ENCODE data around the gene PRKAR2A. TPM values are rescaled to one million over a fixed set of nuclear protein-coding genes. Genes with fewer than 3 reads are reported as not detected.
"Not testable (repeated sequence)": the region's sequence is repeated elsewhere in the genome, so short reads cannot be mapped to it uniquely, and the experiment has no call there.

The PRKAR2A gene
- total RNA-seq, 4 donors from 2014 or later: 25.4 to 51.6 (median 35.3) TPM

DNA sequence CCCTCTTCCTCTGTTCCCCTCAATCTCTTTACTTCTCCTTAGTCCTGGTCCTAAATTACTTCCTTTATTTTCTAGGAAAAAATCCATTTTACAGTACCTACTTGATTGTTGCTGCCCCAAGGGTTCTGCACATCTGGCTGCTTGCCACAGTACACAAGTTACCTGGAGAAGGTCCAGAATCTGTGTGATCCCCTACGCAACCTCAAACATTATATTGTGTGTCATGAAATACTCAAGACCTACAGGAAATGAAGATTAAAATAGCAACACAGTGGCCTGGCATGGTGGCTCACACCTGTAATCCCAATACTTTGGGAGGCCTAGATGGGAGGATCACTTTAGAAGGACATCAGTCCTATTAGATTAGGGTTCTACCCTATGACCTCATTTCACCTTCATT, 48.7 kb downstream of the PRKAR2A start:
- H3K4me3 ChIP-seq: no peak overlapping the region
- no peak for DNase-seq
- intact Hi-C loops (cut with DNase I): no loop called here
- TF ChIP-seq, protein P1, sequence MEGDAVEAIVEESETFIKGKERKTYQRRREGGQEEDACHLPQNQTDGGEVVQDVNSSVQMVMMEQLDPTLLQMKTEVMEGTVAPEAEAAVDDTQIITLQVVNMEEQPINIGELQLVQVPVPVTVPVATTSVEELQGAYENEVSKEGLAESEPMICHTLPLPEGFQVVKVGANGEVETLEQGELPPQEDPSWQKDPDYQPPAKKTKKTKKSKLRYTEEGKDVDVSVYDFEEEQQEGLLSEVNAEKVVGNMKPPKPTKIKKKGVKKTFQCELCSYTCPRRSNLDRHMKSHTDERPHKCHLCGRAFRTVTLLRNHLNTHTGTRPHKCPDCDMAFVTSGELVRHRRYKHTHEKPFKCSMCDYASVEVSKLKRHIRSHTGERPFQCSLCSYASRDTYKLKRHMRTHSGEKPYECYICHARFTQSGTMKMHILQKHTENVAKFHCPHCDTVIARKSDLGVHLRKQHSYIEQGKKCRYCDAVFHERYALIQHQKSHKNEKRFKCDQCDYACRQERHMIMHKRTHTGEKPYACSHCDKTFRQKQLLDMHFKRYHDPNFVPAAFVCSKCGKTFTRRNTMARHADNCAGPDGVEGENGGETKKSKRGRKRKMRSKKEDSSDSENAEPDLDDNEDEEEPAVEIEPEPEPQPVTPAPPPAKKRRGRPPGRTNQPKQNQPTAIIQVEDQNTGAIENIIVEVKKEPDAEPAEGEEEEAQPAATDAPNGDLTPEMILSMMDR (IDR thresholded peaks at IDR 0.05): no peak
- no peak for TF ChIP-seq POLR2A (IDR thresholded peaks at IDR 0.05)
- no peaks in the 10 kb centered on the region for H3K27me3 ChIP-seq
- WGBS, 2 donors: 50 to 70% methylated on average over 1 of the region's 1 CpG
- no peaks in the 10 kb centered on the region for H3K4me1 ChIP-seq
- no peaks in the 10 kb centered on the region for H3K9me3 ChIP-seq
- H3K36me3 ChIP-seq: peaks cover 0 to 1% (median 0%) of the 10 kb centered on the region in 3 donors
- H3K27ac ChIP-seq: no peak overlapping the region

DNA sequence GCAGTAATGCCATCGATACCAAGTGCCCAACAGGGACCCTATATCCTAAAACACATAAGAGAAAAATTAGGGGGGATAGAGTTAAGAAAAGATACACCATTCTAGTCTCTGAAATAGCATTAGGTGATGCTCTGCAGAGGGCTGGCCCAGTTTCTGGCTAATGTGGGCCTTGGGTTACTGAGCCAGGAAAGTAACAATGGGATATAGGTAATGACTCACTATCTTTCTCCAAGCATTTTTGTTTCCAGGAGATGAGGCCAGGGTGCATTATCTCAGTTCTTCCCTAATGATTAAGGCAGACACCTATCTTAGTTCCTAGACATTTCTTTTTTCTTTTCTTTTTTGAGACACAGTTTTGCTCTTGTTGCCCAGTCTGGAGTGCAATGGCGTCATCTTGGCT, 50.0 kb downstream of the PRKAR2A start:
- no peak for DNase-seq
- H3K4me1 ChIP-seq: no peaks in the 10 kb centered on the region
- H3K36me3 ChIP-seq: peaks cover 0 to 12% (median 0%) of the 10 kb centered on the region in 3 donors
- TF ChIP-seq POLR2A (IDR thresholded peaks at IDR 0.05): no peak
- TF ChIP-seq, protein P1 (IDR thresholded peaks at IDR 0.05): no peak
- intact Hi-C loops (cut with DNase I): no loop called here
- H3K4me3 ChIP-seq: no peak overlapping the region
- WGBS, 2 donors: 84 to 100% methylated on average over 2 of the region's 2 CpGs
- H3K9me3 ChIP-seq: no peaks in the 10 kb centered on the region
- H3K27me3 ChIP-seq: no peaks in the 10 kb centered on the region
- no peak overlapping the region for H3K27ac ChIP-seq

DNA sequence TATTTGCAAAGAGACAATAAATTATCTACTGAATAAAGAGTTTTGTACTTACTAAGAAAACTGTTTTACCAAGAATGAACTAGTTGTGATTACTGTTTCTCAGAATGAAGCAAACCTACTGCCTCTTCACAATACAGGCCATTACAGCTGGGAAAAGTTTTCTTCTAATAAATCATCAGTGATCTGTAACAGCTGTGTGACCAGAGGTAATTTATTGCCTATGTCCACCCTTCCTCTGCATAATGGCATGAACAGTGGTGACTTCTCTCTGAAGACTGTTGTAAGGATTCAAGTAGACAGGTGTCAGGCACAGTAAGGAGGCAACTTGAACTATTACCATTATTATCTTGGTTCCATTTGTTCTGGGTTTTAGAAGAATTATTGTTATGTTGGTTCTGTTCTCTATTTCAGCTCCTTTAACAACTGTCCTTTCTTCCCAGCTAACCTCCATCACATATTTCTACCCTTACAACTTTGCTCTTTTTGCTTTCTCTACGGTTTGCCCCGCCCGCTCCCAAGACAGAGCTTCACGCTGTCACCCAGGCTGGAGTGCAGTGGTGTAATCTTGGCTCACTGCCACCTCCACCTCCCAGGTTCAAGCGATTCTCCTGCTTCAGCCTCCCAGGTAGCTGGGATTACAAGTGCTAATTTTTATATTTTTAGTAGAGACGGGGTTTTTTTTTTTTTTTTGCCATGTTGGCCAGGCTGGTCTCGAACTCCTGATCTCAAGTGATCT, 51.5 kb downstream of the PRKAR2A start:
- H3K27ac ChIP-seq: no peak overlapping the region
- TF ChIP-seq, protein P1 (IDR thresholded peaks at IDR 0.05): no peak
- no peak for TF ChIP-seq POLR2A (IDR thresholded peaks at IDR 0.05)
- 79 to 88% methylated on average over 7 of the region's 7 CpGs for WGBS, 2 donors
- H3K9me3 ChIP-seq: no peaks in the 10 kb centered on the region
- no peaks in the 10 kb centered on the region for H3K27me3 ChIP-seq
- intact Hi-C loops (cut with DNase I): no loop called here
- no peaks in the 10 kb centered on the region for H3K4me1 ChIP-seq
- peaks cover 0 to 12% (median 0%) of the 10 kb centered on the region in 3 donors for H3K36me3 ChIP-seq
- H3K4me3 ChIP-seq: no peak overlapping the region
- no peak for DNase-seq

DNA sequence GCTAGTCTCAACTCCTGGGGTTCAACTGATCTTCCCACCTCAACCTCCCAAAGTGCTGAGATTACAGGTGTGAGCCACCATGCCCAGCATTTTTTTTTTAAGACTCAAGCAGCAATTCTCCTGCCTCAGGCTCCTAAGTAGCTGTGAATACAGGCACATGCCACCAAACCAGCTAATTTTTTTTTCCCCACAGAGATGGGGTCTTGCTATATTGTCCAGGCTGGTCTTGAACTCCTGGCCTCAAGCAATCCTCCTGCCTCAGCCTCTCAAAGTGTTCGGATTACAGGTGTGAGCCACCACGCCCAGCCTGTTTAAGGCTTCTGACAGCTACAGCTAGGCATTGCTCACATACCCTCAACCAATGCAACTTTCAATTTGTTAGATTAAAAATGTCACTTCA, 54.2 kb downstream of the PRKAR2A start:
- H3K36me3 ChIP-seq: peaks cover 0 to 33% (median 0%) of the 10 kb centered on the region in 3 donors
- H3K27me3 ChIP-seq; H3K27ac ChIP-seq; intact Hi-C loops (cut with DNase I); H3K4me1 ChIP-seq; H3K4me3 ChIP-seq; DNase-seq; H3K9me3 ChIP-seq: not testable (repeated sequence)
- WGBS, 2 donors: 97 to 100% methylated on average over 2 of the region's 2 CpGs

- WGBS, 2 donors: 89 to 98% methylated on average over 3 of the region's 3 CpGs
- no peak overlapping the region for H3K27ac ChIP-seq
- no peak overlapping the region for H3K4me3 ChIP-seq
- H3K27me3 ChIP-seq: no peaks in the 10 kb centered on the region
- no peak for DNase-seq
- H3K4me1 ChIP-seq: no peaks in the 10 kb centered on the region
- H3K36me3 ChIP-seq: peaks cover 0 to 69% (median 2%) of the 10 kb centered on the region in 3 donors
- TF ChIP-seq, protein P1 (IDR thresholded peaks at IDR 0.05): no peak
- TF ChIP-seq POLR2A (IDR thresholded peaks at IDR 0.05): no peak
- H3K9me3 ChIP-seq: no peaks in the 10 kb centered on the region
- intact Hi-C loops (cut with DNase I): no loop called here
These were observed 58.0 kb downstream of the PRKAR2A start for GRCh38 chr3:48789665-48790064.
